SK-N-SH (cell line): ENCODE data around the gene AP2A1. TPM values are rescaled to one million over a fixed set of nuclear protein-coding genes. Genes with fewer than 3 reads are reported as not detected.

Experiments used
- CTCF ChIA-PET: fragments of 300-600, 350-600 bp; formaldehyde crosslinking; extraction: SDS; loops from one replicate; lab custom pipeline; 2021; lab: Yijun Ruan, JAX
- POLR2A ChIA-PET: fragments of 350-600 bp; sonication (Branson Sonifier 250); formaldehyde crosslinking; extraction: SDS; loops from one replicate; lab custom pipeline; 2020; ENCODE audit warnings: antibody characterized with exemption, inconsistent platforms; lab: Yijun Ruan, JAX
- DNase-seq: peaks from one replicate; pipeline ENCODE4 v3.0.0; 2012
- H2AFZ ChIP-seq: fragments of 200-600 bp; sonication (generic); 2 replicates; pipeline ENCODE4 v1.8.1; 2016; ENCODE audit warnings: antibody characterized with exemption, mild to moderate bottlenecking, low read depth
- H3F3A ChIP-seq: fragments of 200-600 bp; sonication (generic); replicated peaks from 2 replicates; pipeline ENCODE3; 2016; ENCODE audit warnings: antibody characterized with exemption, mild to moderate bottlenecking; ENCODE audit not compliant: insufficient read depth
- H3K27ac ChIP-seq, 2 experiments: fragments of 200-500 bp in 1 of 2; fragments of 200-600 bp in 1 of 2; sonication (Bioruptor generic) in 1 of 2; sonication (generic), shearing (Covaris generic) in 1 of 2; 2 replicates each; pipeline versions ENCODE4 v1.5.1 to v1.6.1; 2014 to 2016; ENCODE audit warnings: low read depth in 2 of 2, inconsistent platforms in 1 of 2, low read length in 1 of 2, mild to moderate bottlenecking in 1 of 2, mixed read lengths in 1 of 2
- H3K27me3 ChIP-seq: fragments of 200-600 bp; sonication (generic), shearing (Covaris generic); 2 replicates; pipeline ENCODE4 v1.6.1; 2016; ENCODE audit warnings: mixed run types; ENCODE audit not compliant: insufficient read depth
- H3K36me3 ChIP-seq, 2 experiments: fragments of 200-500 bp in 1 of 2; fragments of 200-600 bp in 1 of 2; sonication (Bioruptor generic) in 1 of 2; sonication (generic) in 1 of 2; replicated peaks in 1 of 2; 2 replicates each; pipeline versions ENCODE3 to v1.5.1; 2014 to 2016; ENCODE audit warnings: low read length in 1 of 2, mild to moderate bottlenecking in 1 of 2; ENCODE audit not compliant: insufficient read depth in 2 of 2, control insufficient read depth in 1 of 2
- H3K4me1 ChIP-seq, 2 experiments: fragments of 200-500 bp in 1 of 2; fragments of 200-600 bp in 1 of 2; sonication (Bioruptor generic) in 1 of 2; sonication (generic), shearing (Covaris generic) in 1 of 2; 2 replicates each; pipeline versions ENCODE4 v1.5.1 to v1.6.1; 2014 to 2016; ENCODE audit warnings: low read depth in 1 of 2, low read length in 1 of 2, mixed run types in 1 of 2; ENCODE audit not compliant: insufficient read depth in 2 of 2, control insufficient read depth in 1 of 2
- H3K4me2 ChIP-seq: fragments of 200-600 bp; sonication (generic), shearing (Covaris generic); 2 replicates; pipeline ENCODE4 v1.6.1; 2017; ENCODE audit warnings: mixed run types
- H3K4me3 ChIP-seq, 2 experiments: fragments of 200-500 bp in 1 of 2; fragments of 200-600 bp in 1 of 2; sonication (Bioruptor generic) in 1 of 2; sonication (generic), shearing (Covaris generic) in 1 of 2; 2 replicates each; pipeline versions ENCODE4 v1.5.1 to v1.8.1; 2014 to 2016; ENCODE audit warnings: low read depth in 2 of 2, inconsistent platforms in 1 of 2, low read length in 1 of 2, mild to moderate bottlenecking in 1 of 2, mixed read lengths in 1 of 2, moderate library complexity in 1 of 2
- H3K79me2 ChIP-seq: fragments of 200-600 bp; sonication (generic); 2 replicates; pipeline ENCODE4 v1.8.1; 2017; ENCODE audit warnings: mild to moderate bottlenecking; ENCODE audit not compliant: insufficient read depth
- H3K9ac ChIP-seq: fragments of 200-600 bp; sonication (generic); 2 replicates; pipeline ENCODE4 v1.6.1; 2017; ENCODE audit warnings: mixed run types
- H3K9me2 ChIP-seq: fragments of 200-600 bp; sonication (generic); 2 replicates; pipeline ENCODE4 v1.6.1; 2017; ENCODE audit warnings: mixed run types
- H3K9me3 ChIP-seq: fragments of 200-600 bp; sonication (generic); 2 replicates; pipeline ENCODE4 v1.6.1; 2017; ENCODE audit warnings: mixed run types, mild to moderate bottlenecking, moderate library complexity
- H4K20me1 ChIP-seq: fragments of 200-600 bp; sonication (generic); 2 replicates; pipeline ENCODE4 v1.6.1; 2017; ENCODE audit warnings: mild to moderate bottlenecking, mixed run types; ENCODE audit not compliant: insufficient read depth
- CTCF ChIP-seq: fragments of 200-600 bp; sonication (generic); IDR thresholded peaks from 2 replicates; pipeline ENCODE4 v1.6.1; 2017; ENCODE audit warnings: antibody characterized with exemption, mild to moderate bottlenecking, moderate library complexity
- ELF1 ChIP-seq: IDR thresholded peaks from 2 replicates; pipeline ENCODE4 v1.4.0; 2012
- EP300 ChIP-seq, 2 experiments: IDR thresholded peaks; 2 replicates each; pipeline versions ENCODE4 v1.4.0 to v1.6.1; 2012; ENCODE audit warnings: borderline replicate concordance in 1 of 2, low read depth in 1 of 2, low read length in 1 of 2
- EZH2phosphoT487 ChIP-seq: fragments of 200-600 bp; sonication (generic); IDR thresholded peaks from 2 replicates; pipeline ENCODE4 v1.6.1; 2017; ENCODE audit warnings: low read depth, mixed run types, mild to moderate bottlenecking, antibody characterized with exemption, moderate library complexity, borderline replicate concordance
- FOSL2 ChIP-seq: IDR thresholded peaks from 2 replicates; pipeline ENCODE4 v1.4.0; 2012; ENCODE audit warnings: low read depth, mild to moderate bottlenecking, moderate library complexity, borderline replicate concordance
- GABPA ChIP-seq: IDR thresholded peaks from 2 replicates; pipeline ENCODE4 v1.4.0; 2012; ENCODE audit warnings: low read depth, mild to moderate bottlenecking
- GATA2 ChIP-seq: sonication (generic); formaldehyde crosslinking; IDR thresholded peaks from 2 replicates; pipeline ENCODE4 v1.5.0; 2020; ENCODE audit warnings: mild to moderate bottlenecking, missing genetic modification reagents
- JUND ChIP-seq: IDR thresholded peaks from 2 replicates; pipeline ENCODE4 v1.4.0; 2012
- NFIC ChIP-seq: IDR thresholded peaks from 2 replicates; pipeline ENCODE4 v1.4.0; 2012; ENCODE audit warnings: borderline replicate concordance
- NRF1 ChIP-seq: IDR thresholded peaks from 2 replicates; pipeline ENCODE4 v1.6.1; 2012; ENCODE audit warnings: low read depth, mild to moderate bottlenecking, low read length
- RCOR1 ChIP-seq: fragments of 150-350 bp; IDR thresholded peaks from 2 replicates; pipeline ENCODE4 v1.6.1; 2017; ENCODE audit warnings: antibody characterized with exemption, low read length
- RFX5 ChIP-seq: IDR thresholded peaks from 2 replicates; pipeline ENCODE4 v1.6.1; 2012; ENCODE audit warnings: mild to moderate bottlenecking, improper control_type of control experiment, low read length
- SMC3 ChIP-seq: IDR thresholded peaks from 2 replicates; pipeline ENCODE4 v1.6.1; 2012; ENCODE audit warnings: low read depth, low read length, improper control_type of control experiment
- TAF1 ChIP-seq: IDR thresholded peaks from 2 replicates; pipeline ENCODE4 v1.6.1; 2012; ENCODE audit warnings: low read depth, mild to moderate bottlenecking, low read length, moderate library complexity, borderline replicate concordance
- TCF12 ChIP-seq: IDR thresholded peaks from 2 replicates; pipeline ENCODE4 v1.4.0; 2012
- TEAD4 ChIP-seq: IDR thresholded peaks from 2 replicates; pipeline ENCODE4 v1.4.0; 2012; ENCODE audit warnings: mild to moderate bottlenecking, borderline replicate concordance; ENCODE audit not compliant: insufficient read depth
- WGBS: methylation state at CpG from one replicate; pipeline ENCODE4 v1.1.6; 2017; ENCODE audit warnings: low lambda C conversion rate; 5-methylcytosine and 5-hydroxymethylcytosine counted together
- polyA plus RNA-seq, 3 experiments: library from polyadenylated mRNA; depleted of rRNA; stranded (reverse); fragments of >200 nt; gene quantifications; 2 replicates each; pipeline ENCODE4 v1.2.3, GENCODE V29; 2012
- TF ChIP-seq, protein P1 (sequence below): IDR thresholded peaks from 2 replicates; pipeline ENCODE4 v1.4.0; 2012; ENCODE audit warnings: low read depth, borderline replicate concordance
- TF ChIP-seq, protein P2 (sequence below): fragments of 150-350 bp; IDR thresholded peaks from 2 replicates; pipeline ENCODE4 v1.6.1; 2017; ENCODE audit warnings: antibody characterized with exemption, low read length, low read depth, borderline replicate concordance

AP2A1 gene
- polyA plus RNA-seq, 1 of the 3 experiments (the other 2 are of a cell fraction): 74.8 TPM

DNA sequence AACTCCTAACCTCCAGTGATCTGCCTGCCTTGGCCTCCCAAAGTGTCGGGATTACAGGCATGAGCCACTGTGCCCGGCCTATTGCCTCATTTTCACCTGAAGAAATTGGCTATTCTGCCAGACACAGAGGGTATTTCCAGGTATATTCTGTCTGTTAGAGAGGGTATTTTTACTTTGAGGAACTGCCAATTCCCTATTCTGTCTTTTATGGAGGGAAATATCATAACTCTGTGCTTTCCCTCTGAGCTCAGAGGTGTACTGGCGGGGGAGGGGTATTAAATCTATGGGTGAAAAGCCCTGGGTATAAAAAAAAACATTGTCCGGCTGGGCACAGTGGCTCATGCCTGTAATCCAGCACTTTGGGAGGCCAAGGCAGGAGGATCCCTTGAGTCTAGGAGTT is 28.5 kb upstream of the AP2A1 start:
- H4K20me1 ChIP-seq: no peaks in the 10 kb centered on the region
- H3K9me3 ChIP-seq: no peaks in the 10 kb centered on the region
- no peaks in the 10 kb centered on the region for H3K36me3 ChIP-seq
- ChIA-PET POLR2A (no interaction called here), CTCF (interaction anchor here (1.0 kb wide), 1 partner anchor 21 kb away, joined by 3 read pairs; no protein-coding TSS in a partner anchor)
- WGBS: 89% methylated on average over 4 of the region's 4 CpGs
- H2AFZ ChIP-seq: no peak overlapping the region
- H3K27me3 ChIP-seq: no peaks in the 10 kb centered on the region
- no peaks in the 10 kb centered on the region for H3K79me2 ChIP-seq
- H3F3A ChIP-seq: peaks cover 3% of the 10 kb centered on the region
- no peak overlapping the region for H3K4me2 ChIP-seq
- no peaks in the 10 kb centered on the region for H3K4me1 ChIP-seq
- no peaks in the 10 kb centered on the region for H3K9me2 ChIP-seq
- no peak overlapping the region for H3K27ac ChIP-seq
- no peak overlapping the region for H3K4me3 ChIP-seq
- DNase-seq: no peak
- no peak overlapping the region for H3K9ac ChIP-seq
- no peak for TF ChIP-seq TAF1
- no peak for TF ChIP-seq TEAD4
- no peak for TF ChIP-seq NFIC
- no peak for TF ChIP-seq GABPA
- TF ChIP-seq RFX5: no peak
- TF ChIP-seq, protein P1, sequence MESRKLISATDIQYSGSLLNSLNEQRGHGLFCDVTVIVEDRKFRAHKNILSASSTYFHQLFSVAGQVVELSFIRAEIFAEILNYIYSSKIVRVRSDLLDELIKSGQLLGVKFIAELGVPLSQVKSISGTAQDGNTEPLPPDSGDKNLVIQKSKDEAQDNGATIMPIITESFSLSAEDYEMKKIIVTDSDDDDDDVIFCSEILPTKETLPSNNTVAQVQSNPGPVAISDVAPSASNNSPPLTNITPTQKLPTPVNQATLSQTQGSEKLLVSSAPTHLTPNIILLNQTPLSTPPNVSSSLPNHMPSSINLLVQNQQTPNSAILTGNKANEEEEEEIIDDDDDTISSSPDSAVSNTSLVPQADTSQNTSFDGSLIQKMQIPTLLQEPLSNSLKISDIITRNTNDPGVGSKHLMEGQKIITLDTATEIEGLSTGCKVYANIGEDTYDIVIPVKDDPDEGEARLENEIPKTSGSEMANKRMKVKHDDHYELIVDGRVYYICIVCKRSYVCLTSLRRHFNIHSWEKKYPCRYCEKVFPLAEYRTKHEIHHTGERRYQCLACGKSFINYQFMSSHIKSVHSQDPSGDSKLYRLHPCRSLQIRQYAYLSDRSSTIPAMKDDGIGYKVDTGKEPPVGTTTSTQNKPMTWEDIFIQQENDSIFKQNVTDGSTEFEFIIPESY: no peak
- no peak for TF ChIP-seq GATA2 (CRISPR knock-in tag)
- TF ChIP-seq ELF1: no peak
- TF ChIP-seq JUND: no peak
- TF ChIP-seq TCF12: no peak
- no peak for TF ChIP-seq NRF1
- TF ChIP-seq RCOR1: no peak
- TF ChIP-seq EP300 (IDR thresholded peaks at IDR 0.05; ENCODE audit: borderline replicate concordance in 1 of 2, low read depth in 1 of 2, low read length in 1 of 2): no peak
- no peak for TF ChIP-seq FOSL2
- TF ChIP-seq, protein P2, sequence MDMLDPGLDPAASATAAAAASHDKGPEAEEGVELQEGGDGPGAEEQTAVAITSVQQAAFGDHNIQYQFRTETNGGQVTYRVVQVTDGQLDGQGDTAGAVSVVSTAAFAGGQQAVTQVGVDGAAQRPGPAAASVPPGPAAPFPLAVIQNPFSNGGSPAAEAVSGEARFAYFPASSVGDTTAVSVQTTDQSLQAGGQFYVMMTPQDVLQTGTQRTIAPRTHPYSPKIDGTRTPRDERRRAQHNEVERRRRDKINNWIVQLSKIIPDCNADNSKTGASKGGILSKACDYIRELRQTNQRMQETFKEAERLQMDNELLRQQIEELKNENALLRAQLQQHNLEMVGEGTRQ: no peak
- TF ChIP-seq EZH2phosphoT487: no peak
- no peak for TF ChIP-seq CTCF
- no peak for TF ChIP-seq SMC3
- TF ChIP-seq, all 33 proteins: peak for 0
